ENCODE measurements around the gene RNF103.

DNA sequence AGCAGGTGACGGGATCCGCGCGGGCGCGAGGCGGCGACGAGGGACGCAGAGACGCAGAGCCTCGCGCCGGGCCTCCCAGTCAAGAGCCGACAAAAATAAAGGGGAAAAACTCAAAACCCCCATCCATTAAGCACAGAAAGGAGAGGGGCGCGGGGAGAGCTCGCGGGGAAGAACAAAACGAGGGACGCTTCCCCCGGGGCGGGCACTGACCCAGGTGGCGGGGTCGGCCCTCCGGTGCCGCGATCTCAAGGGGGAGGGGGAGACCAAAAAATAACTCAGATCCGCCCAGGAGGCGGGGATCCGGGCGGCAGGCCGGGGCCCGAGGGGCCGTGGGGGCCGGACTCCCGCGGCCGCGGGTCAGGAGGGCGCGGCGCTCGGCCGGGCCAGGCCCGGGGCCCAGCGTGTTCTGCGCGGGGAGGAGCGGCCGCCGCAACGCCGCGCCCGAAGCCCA, 597 bp downstream of the RNF103 start:
- TF ChIP-seq CTCF (IDR thresholded peaks at IDR 0.05), result no peak
- no peak for TF ChIP-seq POLR2A (IDR thresholded peaks at IDR 0.05)

Data from testis (tissue), 2 donors.